ENCODE results near the gene TMEM232. TPM values are rescaled to one million over a fixed set of nuclear protein-coding genes. Genes with fewer than 3 reads are reported as not detected.
"Not testable (repeated sequence)": the region's sequence is repeated elsewhere in the genome, so short reads cannot be mapped to it uniquely, and the experiment has no call there.

Gene TMEM232
- total RNA-seq, 2 donors from 2014 or later = 13.3 TPM; not detected in 1

DNA sequence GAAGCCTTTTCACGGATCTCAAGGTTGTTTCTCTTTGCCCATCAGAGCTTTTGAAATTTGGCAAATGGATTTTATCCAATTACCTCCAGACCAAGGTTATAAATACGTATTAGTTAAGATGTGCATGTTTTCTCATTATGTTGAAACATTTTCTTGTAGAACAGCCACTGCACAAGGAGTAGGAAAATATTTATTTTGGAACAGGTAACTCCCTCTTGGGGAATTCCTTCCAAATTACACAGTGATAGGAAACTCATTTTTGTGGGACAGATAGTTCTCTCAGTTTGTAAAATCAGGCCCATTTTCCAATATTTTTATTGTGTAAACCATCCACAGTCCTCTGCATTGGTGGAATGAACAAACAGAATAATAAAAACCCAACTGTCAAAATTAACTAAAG is 23.0 kb downstream of the TMEM232 start:
- ATAC-seq (ENCODE audit: insufficient number of reproducible peaks, low FRiP score, low read depth) = no peak
- peak overlapping the region; percentile 50 for H3K4me3 ChIP-seq

DNA sequence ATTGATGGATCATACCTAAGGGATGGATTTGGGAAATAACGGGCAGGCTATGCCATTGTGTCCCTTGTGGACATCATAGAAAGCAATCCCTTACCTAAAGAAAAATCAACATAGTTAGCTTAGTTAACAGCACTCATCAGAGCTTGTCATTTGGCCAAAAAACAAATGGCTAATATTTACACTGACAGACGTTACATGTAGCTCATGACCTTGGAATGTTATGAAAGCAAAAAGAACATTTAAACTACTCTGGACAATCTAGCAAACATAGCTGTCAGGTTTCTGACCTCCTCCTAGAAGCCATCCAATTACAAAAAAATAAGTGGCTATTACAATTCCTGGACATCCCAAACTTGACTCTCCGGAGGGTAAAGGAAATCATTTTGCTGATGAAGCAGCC is 23.8 kb downstream of the TMEM232 start:
- TF ChIP-seq CTCF (IDR thresholded peaks at IDR 0.05) = no peak
- H3K4me1 ChIP-seq (ENCODE audit: control insufficient read depth in 1 of 2, low read depth in 2 of 2) = peaks cover 8 to 21% of the 10 kb centered on the region in 2 donors
- no peaks in the 10 kb centered on the region for H3K36me3 ChIP-seq
- no peak for ATAC-seq (ENCODE audit: insufficient number of reproducible peaks, low FRiP score, low read depth)
- no peaks in the 10 kb centered on the region for H3K27me3 ChIP-seq (replicated peaks; ENCODE audit: insufficient read depth)
- H3K9me3 ChIP-seq = no peaks in the 10 kb centered on the region
- no peak for DNase-seq (ENCODE audit: low spot score)
- H3K4me3 ChIP-seq = no peak overlapping the region
- no peak overlapping the region for H3K27ac ChIP-seq

More for the DNA sequence above, 23.0 kb downstream of the TMEM232 start:
- no peaks in the 10 kb centered on the region for H3K9me3 ChIP-seq
- H3K27me3 ChIP-seq (replicated peaks; ENCODE audit: insufficient read depth) = no peaks in the 10 kb centered on the region
- H3K27ac ChIP-seq = no peak overlapping the region
- TF ChIP-seq CTCF (IDR thresholded peaks at IDR 0.05) = no peak
- no peaks in the 10 kb centered on the region for H3K36me3 ChIP-seq
- DNase-seq (ENCODE audit: low spot score) = no peak
- H3K4me1 ChIP-seq (ENCODE audit: control insufficient read depth in 1 of 2, low read depth in 2 of 2) = peaks cover 8 to 21% of the 10 kb centered on the region in 2 donors

- peaks cover 8 to 21% of the 10 kb centered on the region in 2 donors for H3K4me1 ChIP-seq (ENCODE audit: control insufficient read depth in 1 of 2, low read depth in 2 of 2)
- no peak for DNase-seq (ENCODE audit: low spot score)
- ATAC-seq (ENCODE audit: insufficient number of reproducible peaks, low FRiP score, low read depth) = no peak
- no peak overlapping the region for H3K4me3 ChIP-seq
- no peaks in the 10 kb centered on the region for H3K9me3 ChIP-seq
- TF ChIP-seq CTCF (IDR thresholded peaks at IDR 0.05) = no peak
- H3K36me3 ChIP-seq = no peaks in the 10 kb centered on the region
- no peaks in the 10 kb centered on the region for H3K27me3 ChIP-seq (replicated peaks; ENCODE audit: insufficient read depth)
- no peak overlapping the region for H3K27ac ChIP-seq
Observed at GRCh38 chr5:110702300-110702699, 24.2 kb downstream of the TMEM232 start.

GRCh38 chr5:110692669-110693068 is 33.8 kb downstream of the TMEM232 start:
- not testable (repeated sequence) for DNase-seq (ENCODE audit: low spot score)

DNA sequence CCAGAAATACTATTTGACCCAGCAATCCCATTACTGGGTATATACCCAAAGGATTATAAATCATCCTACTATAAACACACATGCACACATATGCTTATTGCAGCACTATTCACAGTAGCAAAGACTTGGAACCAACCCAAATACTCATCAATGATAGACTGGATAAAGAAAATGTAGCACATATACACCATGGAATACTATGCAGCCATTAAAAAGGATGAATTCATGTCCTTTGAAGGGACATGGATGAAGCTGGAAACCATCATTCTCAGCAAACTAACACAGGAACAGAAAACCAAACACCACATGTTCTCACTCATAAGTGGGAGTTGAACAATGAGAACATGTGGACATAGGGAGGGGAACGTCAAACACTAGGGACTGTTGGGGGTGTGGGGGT is 35.9 kb downstream of the TMEM232 start:
- H3K27me3 ChIP-seq (replicated peaks; ENCODE audit: insufficient read depth); ATAC-seq (ENCODE audit: insufficient number of reproducible peaks, low FRiP score, low read depth); DNase-seq (ENCODE audit: low spot score); H3K4me3 ChIP-seq; H3K27ac ChIP-seq; H3K9me3 ChIP-seq; H3K4me1 ChIP-seq (ENCODE audit: control insufficient read depth in 1 of 2, low read depth in 2 of 2); H3K36me3 ChIP-seq: not testable (repeated sequence)

More at GRCh38 chr5:110692669-110693068, 33.8 kb downstream of the TMEM232 start:
- H3K27me3 ChIP-seq (replicated peaks; ENCODE audit: insufficient read depth); H3K4me3 ChIP-seq; H3K36me3 ChIP-seq; H3K27ac ChIP-seq; H3K9me3 ChIP-seq; ATAC-seq (ENCODE audit: insufficient number of reproducible peaks, low FRiP score, low read depth); H3K4me1 ChIP-seq (ENCODE audit: control insufficient read depth in 1 of 2, low read depth in 2 of 2): not testable (repeated sequence)

DNA sequence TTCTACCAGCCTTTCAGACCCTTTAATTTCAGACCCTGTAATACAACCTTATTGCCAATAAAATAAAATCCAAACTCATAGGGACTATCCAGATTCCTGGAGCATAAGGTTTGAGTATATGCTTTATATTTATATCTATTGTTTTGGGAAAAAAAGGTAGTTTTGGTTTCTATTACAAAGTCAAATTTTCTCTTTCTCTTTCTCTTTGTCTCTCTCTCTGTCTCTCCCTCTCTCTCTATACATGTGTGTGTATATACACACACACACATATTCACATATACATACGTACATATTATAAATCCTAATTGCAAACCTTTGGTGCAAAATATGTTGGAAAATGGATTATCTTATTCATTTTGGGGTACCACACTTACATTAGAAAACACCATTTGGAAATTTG is 39.0 kb downstream of the TMEM232 start:
- DNase-seq (ENCODE audit: low spot score) (no peak), ATAC-seq (ENCODE audit: insufficient number of reproducible peaks, low FRiP score, low read depth) (no peak)
- no peak for TF ChIP-seq CTCF (IDR thresholded peaks at IDR 0.05)
- H3K4me1 ChIP-seq (ENCODE audit: control insufficient read depth in 1 of 2, low read depth in 2 of 2) = no peaks in the 10 kb centered on the region
- H3K36me3 ChIP-seq = no peaks in the 10 kb centered on the region
- no peaks in the 10 kb centered on the region for H3K9me3 ChIP-seq
- H3K27ac ChIP-seq = no peak overlapping the region
- H3K27me3 ChIP-seq (replicated peaks; ENCODE audit: insufficient read depth) = no peaks in the 10 kb centered on the region
- H3K4me3 ChIP-seq = no peak overlapping the region
